Suprapubic skin (tissue), 4 donors: Measurements from ENCODE around the gene TMC6.

ENCODE experiments used
- EP300 ChIP-seq: sonication (generic); formaldehyde crosslinking; IDR thresholded peaks from one replicate; pipeline ENCODE4 v1.6.1; 2017; ENCODE audit warnings: antibody characterized with exemption
- POLR2A ChIP-seq, 2 donors: fragments of 450-650 bp; IDR thresholded peaks; one replicate each; pipeline ENCODE4 v1.6.1; 2017; ENCODE audit warnings: antibody characterized with exemption in 2 of 2, mild to moderate bottlenecking in 2 of 2, moderate library complexity in 2 of 2
- POLR2AphosphoS5 ChIP-seq, 3 donors: sonication (generic); formaldehyde crosslinking; IDR thresholded peaks; one replicate each; pipeline ENCODE4 v1.6.1; 2017; ENCODE audit warnings: antibody characterized with exemption in 3 of 3
- TF ChIP-seq, protein P1 (sequence below), 2 donors: fragments of 200-600 bp in 1 of 2; fragments of 450-650 bp in 1 of 2; sonication (generic) in 1 of 2; IDR thresholded peaks; one replicate each; pipeline ENCODE4 v1.5.1; 2016 to 2019; ENCODE audit warnings: antibody characterized with exemption in 2 of 2, mild to moderate bottlenecking in 1 of 2, moderate library complexity in 1 of 2

DNA sequence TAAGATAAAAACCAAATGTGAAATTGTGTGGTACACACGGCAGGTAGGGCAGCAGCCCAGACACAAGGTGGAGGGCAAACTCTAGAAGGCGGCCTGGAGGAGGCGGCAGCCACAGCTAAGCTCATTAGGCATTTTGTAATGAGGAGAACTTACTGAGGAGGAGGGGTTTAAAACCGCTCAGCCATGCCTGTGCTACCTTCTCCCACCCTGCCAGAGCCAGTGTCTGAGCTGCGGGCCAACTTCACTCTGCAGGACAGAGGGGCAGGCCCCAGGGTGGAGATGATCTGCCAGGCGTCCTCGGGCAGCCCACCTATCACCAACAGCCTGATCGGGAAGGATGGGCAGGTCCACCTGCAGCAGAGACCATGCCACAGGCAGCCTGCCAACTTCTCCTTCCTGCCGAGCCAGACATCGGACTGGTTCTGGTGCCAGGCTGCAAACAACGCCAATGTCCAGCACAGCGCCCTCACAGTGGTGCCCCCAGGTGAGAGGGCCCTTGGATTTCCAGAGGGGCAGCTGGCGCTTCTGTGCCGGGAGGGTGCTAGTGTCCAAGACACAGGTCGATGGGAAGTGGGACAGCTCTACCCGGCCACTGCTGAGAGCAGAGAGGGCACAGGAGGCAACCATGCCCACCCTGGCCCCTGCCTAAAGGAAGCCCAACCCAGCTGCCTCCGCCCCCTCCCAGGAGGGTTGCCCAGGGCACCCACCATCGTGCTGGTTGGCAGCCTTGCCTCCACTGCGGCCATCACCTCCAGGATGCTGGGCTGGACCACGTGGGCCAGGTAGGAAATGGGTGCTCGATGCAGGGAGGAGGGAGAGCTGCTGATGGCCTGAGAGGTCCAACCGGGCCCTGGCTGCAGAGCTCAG, 35.6 kb upstream of the TMC6 start:
- TF ChIP-seq, protein P1, sequence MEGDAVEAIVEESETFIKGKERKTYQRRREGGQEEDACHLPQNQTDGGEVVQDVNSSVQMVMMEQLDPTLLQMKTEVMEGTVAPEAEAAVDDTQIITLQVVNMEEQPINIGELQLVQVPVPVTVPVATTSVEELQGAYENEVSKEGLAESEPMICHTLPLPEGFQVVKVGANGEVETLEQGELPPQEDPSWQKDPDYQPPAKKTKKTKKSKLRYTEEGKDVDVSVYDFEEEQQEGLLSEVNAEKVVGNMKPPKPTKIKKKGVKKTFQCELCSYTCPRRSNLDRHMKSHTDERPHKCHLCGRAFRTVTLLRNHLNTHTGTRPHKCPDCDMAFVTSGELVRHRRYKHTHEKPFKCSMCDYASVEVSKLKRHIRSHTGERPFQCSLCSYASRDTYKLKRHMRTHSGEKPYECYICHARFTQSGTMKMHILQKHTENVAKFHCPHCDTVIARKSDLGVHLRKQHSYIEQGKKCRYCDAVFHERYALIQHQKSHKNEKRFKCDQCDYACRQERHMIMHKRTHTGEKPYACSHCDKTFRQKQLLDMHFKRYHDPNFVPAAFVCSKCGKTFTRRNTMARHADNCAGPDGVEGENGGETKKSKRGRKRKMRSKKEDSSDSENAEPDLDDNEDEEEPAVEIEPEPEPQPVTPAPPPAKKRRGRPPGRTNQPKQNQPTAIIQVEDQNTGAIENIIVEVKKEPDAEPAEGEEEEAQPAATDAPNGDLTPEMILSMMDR (IDR thresholded peaks at IDR 0.05), result no peak
- TF ChIP-seq POLR2AphosphoS5 (IDR thresholded peaks at IDR 0.05), result no peak
- no peak for TF ChIP-seq POLR2A (IDR thresholded peaks at IDR 0.05)
- TF ChIP-seq EP300, result no peak
